IPS-NIHi11 (cell line): Measurements from ENCODE around the gene CLOCK.

Experiments used
- DNase-seq: peaks from one replicate; pipeline ENCODE4 v3.0.0; 2012; ENCODE audit warnings: mixed read lengths, low spot score

CLOCK gene

DNA sequence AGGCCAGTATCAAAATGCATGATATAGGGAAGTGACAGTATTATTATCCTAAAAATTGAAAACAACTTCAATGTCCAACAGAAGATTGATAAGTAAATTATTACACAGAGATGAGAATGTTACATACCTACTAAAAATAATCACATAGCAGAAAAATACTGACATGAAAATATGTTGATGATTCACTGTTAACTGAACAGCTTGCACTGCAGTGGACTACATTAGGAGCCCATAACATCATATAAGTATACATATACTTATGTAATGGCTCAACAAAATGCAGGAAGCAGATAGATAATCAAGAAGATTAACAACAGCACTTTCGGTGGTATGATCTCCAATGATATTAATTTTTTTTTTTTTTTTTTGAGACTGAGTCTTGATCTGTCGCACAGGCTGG, 7.1 kb downstream of the CLOCK start:
- no peak for DNase-seq

DNA sequence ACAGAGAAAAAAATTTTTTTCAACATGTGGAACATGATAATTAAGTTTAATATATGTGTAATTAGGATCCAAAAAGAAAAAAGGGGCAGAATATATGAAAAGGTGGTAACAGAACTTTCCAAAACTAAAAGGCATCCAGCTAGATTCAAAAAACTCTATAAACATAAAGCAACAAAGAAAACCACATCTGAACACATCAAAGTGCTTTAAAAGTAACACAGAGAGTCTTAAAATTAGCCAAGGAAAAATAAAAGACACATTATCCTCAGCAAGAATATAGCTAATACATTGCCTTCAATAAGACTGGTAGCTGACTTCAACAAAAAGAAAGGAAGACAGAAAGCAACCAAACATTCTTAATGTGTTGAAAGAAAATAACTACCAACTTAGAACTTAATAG, 8.2 kb downstream of the CLOCK start:
- DNase-seq: no peak

DNA sequence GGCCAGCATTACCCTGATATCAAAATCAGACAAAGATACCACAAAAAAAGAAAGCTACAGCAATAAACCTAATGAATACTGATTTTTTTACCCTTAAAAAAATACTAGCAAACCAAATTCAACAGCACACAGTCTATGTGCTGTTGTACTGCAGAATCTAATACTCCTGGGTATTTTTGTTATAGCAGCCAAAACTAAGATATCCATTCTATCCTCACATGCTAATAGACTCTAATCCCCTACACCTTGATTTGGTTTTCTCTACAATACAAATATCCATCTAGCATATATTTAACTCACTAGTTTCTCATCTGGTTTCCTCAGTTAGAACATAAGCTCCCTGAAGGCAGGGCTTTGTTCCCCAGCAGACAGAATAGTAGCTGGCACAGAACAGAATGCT, 12.4 kb downstream of the CLOCK start:
- DNase-seq: no peak

DNA sequence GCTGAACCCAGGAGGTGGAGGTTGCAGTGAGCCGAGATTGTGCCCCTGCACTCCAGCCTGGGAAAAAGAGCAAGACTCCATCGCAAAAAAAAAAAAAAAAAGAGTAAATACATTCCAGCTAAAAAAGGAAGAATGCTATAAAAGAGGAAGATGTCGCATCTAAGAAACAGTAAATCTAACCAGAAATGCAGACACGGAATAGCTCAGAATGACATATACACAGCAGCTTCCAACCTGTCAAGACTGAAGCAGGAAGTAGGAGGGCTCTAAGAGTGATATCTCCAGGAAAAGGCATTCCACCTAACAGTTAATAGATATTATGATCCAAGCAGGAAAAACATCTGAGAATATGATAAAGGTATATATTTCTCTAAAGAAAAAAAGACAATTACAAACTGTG, 16.0 kb downstream of the CLOCK start:
- DNase-seq: no peak

DNA sequence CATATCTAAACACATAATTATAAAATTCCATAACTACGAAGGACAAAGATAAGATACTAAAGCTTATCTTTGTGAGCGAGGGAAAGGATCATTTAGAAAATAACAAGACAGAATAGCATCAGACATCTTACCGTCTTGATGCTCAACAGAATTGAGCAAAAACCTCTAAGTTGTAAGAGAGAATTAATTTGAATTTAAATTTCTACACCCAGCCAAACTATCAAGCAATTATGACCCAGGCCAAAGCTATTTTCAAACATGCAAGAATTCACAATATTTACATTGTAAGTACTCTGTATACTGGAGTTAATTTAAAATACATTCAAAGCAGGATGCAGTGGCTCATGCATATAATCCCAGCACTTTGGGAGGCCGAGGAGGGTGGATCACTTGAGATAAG, 16.5 kb downstream of the CLOCK start:
- DNase-seq: no peak

DNA sequence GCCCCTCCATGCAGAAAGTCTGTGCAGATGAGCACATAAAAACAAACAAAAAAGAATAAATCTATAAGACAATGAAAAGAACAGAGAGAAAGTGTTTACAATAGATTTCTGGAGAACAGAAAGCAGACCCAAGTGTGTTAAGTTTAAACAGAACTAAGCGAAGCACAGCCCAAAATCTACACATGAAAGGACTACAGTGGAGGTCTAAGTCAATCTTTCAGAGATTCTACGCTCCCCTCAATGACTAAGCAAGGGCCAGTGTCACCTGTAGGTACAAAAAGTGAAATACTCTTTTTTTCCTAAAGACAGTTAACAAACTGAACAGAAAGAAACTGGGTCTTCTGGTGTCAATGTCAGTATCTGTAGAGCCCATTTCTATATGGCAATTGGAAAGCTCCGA, 18.2 kb downstream of the CLOCK start:
- DNase-seq: no peak

DNA sequence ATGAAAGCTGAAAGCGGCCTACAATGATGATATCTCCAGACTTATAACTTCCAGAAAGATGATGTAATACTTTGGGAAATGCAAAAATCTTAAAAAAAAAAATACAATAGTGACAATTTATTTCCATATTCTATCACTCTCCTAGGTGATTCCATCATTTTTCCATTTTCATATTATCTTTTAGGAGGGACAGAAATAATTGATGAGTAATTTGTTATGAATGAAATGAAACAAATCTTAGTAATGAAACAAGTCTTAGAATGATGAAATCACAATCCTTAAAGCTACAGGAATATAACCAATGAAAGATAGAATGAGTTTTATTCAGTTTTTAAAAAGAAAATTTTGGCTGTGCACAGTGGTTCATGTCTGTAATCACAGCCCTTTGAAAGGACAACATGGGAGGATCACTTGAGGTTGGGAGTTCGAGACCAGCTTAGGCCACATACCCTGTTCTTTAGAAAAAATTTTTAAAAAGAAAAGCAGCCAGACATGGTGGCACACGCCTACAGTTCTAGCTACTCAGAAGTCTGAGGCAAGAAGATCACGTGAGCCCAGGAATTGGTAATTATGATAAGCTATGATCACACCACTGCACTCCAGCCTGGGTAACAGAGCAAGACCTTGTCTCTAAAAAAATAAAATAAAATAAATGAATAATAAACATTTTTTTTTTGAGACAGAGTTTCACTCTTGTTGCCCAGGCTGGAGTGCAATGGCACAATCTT, 21.7 kb downstream of the CLOCK start:
- DNase-seq: no peak

DNA sequence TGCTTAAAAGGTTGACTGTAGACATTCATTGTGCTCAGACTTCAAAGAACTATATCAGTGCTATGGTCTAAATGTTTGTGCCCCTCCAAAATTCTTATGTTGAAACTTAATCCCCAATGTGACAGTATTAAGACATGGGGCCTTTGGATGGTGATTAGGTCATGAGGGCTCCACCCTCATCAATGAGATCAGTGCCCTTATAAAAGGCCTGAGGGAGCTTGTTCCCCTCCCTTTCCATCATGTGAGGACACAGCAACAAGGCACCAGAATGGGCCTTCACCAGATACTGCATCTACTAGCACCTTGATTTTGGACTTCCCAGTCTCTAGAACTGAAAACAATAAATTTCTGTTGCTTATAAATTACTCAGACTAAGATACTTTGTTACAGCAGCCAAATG, 28.3 kb downstream of the CLOCK start:
- no peak for DNase-seq

DNA sequence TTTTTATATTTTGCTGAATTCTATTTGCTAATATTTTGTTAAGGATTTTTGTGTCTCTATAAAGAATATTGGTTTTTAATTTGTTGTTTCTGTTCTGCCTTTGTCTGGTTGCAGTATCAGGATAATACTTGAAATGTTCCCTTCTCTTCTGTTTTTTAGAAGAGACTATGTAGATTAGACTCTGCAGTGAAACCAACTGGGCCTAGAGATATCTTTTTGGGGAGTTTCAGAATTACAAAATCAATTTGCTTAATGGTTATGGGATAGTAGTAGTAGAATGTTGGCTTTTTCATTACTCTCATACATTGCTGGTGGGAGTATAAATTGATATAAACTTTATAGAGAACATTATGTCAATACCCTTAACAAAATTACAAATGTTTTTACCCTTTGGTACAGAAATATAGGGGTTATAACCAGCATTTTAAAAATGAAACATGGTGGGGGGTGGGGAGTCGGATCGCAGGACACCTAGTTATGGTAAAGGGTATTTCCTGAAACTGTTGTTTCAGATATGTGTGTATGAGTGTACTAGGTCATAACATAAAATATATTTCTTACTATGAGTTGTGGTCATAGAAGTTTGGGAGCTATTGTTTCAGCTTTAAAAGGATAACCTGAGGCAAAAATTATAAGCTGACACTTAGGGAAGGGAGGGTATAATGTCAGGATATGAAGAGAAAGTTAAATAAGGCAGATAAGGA, 29.0 kb downstream of the CLOCK start:
- no peak for DNase-seq

DNA sequence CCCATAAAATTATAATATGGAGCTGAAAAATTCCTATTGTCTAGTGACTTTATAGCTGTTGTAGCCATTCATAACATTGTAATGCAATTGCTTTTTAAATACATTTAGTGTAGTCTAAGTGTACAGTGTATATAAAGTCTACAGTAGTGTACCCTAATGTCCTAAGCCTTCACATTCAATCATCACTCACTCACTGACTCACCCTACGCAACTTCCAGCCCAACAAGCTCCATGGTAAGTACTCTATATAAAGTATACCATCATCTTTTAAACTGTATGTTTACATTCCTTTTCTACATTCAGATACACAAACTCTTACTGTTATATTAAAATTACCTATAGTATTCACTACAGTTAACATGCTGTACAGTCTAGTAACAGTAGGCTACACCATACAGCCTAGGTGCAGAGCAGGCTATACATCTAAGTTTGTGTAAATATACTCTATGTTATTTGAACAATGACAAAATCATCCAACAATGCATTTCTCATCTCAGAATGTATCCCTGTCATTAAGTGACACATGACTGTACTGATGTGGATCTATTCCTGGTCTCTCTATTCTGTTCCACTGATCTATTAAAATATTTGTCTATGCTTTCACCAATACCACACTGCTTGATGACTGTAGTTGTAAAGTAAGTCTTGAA, 33.7 kb downstream of the CLOCK start:
- no peak for DNase-seq

DNA sequence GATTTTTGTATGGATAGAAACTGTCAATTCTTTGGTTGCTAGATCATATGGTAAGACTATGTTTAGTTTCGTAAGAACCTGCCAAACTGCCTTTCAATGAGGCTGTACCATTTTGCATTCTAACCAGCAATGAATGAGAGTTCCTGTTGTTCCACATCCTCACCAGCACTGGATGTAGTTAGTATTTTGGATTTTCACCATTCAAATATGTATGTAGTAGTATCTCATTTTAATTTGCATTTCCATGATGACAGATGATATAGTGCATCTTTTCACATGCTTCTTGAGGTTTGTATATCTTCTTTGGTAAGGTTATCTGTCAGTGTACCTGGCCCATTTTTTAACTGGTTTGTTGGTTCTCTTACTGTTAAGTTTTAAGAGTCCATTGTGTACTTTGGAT, 34.6 kb downstream of the CLOCK start:
- no peak for DNase-seq

DNA sequence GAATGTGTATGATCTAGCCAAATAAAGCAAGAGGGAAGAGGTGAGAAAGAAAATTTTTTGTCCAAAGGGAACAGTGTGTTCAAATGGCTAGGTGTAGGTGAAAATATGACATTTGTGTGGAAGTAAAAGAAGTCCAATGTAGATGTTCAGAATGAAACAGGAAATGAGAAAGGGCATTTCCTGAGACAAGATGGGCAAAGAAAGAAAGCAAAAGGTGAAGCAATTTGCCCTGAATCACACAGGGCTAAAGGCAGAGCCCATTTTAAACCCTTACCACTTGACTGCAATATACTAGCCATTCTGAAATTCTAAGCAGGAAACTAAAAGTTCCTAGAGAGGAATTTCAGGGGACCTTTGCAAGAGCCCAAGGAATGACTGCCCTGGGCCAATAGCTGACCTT, 36.0 kb downstream of the CLOCK start:
- no peak for DNase-seq

DNA sequence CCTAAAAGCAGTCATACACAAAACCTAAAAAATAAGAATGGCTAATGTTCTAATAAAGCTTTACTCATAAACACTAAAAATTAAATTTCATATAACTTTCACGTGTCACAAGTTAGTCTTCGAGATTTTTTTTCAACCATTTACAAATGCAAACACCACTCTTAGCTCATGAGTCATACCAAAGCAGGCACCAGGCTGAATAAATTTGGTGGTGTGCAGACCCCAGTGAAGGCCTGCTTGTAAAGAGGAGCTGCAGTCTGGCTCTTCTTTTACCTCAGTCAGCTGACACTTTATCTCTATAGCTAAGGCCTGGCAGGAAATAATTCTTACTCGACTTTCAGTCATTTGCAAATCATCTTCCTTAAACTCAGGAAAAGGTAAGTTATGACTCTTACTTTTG, 37.4 kb downstream of the CLOCK start:
- no peak for DNase-seq

DNA sequence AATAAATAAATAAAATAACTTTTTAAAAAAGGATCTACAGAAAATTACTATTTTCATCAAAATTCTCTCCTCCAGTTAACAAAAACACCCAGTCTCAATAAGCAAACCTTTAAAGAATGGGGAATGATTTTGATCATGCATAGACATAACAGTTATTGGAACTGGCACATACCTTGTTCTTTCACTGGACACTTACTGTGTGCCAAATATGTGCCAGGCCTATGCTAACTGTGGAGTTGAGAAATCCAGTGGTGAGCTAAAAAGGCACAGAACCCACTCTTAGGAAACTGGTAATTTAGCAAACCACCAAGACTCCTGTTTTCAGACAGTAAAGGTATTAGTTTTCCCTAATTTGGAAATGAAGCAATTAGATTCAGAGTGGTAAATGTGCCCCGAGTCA, 39.1 kb downstream of the CLOCK start:
- DNase-seq: no peak

DNA sequence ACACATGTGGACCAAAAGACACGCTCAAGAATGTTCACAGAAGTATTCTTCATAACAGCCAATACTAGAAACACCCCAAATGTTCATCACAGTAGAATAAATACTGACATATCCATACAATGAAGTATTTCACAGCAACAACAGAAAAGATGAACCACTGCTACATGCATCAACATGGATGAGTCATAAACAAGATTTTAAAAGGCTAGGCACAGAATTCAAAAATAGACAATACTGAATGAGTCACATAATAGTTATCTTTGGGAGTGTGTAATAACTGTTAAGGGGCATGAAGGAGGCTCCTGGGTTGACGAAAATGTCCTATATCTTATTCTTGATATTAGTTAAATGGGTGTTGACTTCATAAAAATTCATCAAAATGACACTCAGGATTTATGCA, 43.5 kb downstream of the CLOCK start:
- no peak for DNase-seq

DNA sequence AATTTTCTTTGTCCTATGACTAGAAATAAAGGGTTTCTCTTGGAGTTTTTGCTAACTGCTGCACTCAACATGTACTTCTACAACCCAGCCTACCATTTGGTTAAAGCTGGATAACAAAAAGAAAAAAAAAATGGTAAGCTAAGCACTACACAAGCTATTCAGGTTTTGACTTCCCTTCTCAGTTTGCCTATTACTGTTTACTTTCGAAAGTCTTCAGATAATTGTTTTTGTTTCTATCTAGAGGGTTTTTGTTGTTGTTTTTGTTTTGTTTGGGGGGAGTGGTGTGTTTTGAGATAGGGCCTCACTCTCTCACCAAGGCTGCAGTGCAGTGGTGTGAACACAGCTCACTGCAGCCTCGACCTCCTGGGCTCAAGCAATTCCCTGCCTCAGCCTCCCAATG, 46.6 kb downstream of the CLOCK start:
- no peak for DNase-seq

DNA sequence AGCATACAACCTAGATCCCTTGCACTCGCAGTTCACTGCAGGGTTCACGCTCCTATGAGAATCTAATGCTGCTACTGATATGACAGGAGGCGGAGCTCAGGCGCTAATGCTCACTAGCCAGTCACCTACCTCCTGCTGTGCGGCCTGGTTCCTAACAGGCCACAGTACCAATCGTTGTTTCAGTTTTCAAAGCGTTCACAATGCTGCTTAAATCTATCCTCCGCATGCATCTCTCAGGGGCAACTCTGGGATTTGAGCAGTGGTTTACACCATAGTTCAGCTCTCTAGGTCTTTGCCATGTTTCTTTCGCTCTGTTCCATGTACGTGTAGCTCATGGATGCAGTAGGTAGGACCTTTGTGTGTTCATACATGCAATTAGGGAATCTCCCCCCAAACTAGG, 47.2 kb downstream of the CLOCK start:
- DNase-seq: no peak

DNA sequence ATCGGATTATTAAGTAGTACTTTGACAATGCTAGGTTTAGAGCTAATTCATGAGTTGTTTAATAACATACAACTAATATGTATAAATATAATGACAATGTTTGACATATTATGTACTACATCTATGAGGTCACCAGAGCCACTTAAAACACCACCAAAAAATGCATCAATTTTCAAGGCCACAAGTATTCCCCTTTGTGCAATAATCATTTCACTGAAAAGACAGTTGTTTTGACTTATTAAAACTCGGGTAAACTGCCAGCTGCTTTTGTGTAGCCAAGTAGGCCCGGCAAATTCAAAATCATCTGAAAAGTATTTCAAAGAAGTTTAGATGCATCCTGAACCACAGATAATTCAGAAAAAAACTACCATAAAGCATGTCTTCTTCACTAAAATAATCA, 48.7 kb downstream of the CLOCK start:
- no peak for DNase-seq

DNA sequence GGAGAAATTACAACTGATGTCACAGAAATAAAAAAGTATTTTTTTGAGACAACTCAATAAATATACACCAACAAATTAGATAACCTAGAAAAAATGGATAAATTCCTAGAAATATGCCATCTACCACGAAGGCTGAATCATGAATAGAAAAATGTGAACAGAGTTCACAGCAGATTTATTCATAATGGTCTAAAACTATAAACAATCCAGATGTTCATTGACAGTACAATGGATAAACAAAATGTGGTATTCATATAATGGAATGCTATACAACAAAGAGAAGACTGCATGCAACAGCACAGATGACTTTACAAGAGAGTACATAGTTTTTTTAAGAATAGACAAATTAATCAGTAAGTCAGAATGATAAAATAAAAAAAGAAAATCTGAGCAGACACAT, 55.2 kb downstream of the CLOCK start:
- DNase-seq: no peak

DNA sequence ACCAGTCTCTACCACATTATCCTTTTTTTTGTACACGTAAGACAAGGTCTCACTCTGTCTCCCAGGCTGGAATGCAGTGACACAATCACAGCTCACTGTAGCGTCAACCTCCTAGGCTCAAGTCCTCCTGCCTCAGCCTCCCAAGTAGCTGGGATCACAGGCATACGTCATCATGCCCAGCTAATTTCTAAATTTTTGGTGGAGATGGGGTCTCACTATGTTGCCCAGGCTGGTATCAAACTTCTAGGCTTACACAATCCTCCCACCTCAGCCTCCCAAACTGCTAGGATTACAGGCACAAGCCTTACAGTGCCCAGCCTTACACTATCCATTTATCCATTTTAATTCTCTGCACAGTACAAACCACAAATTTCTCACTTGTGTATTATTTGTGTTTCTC, 58.0 kb downstream of the CLOCK start:
- no peak for DNase-seq

DNA sequence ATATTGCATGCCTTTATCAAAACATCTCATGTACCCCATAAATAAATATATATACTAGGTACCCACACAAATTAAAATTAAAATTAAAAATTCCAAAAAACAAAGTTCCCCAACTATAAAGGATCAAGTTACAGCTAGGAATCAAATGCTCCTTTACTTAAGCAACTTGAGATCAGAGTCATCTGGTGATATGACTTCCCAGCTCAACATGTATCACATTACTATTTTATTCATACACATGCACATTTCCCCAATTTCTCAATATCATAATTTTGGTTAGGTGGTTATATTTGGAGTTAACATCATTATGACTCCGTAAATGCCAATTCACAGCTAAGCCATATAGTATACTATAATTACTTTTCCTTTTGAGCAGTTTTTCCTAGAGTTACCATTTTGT, 60.9 kb downstream of the CLOCK start:
- no peak for DNase-seq

DNA sequence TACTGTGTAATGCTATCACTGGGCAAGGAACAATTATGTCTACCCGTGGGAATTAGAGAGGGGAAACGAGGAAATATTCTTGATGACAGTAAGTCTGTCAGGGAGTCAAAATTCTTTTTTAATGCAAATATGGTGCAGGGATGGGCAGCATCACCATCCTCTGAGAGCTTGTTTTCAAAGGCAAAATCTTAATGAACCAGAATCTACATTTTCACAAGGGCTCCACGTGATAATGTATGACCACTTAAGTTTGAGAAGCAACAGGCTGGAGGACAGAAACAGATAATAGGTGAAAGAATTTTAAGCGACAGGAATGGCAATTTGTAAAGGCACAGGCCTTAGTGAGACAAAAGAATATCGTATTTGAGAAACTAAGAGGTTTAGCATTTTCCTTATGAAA, 63.4 kb downstream of the CLOCK start:
- no peak for DNase-seq

DNA sequence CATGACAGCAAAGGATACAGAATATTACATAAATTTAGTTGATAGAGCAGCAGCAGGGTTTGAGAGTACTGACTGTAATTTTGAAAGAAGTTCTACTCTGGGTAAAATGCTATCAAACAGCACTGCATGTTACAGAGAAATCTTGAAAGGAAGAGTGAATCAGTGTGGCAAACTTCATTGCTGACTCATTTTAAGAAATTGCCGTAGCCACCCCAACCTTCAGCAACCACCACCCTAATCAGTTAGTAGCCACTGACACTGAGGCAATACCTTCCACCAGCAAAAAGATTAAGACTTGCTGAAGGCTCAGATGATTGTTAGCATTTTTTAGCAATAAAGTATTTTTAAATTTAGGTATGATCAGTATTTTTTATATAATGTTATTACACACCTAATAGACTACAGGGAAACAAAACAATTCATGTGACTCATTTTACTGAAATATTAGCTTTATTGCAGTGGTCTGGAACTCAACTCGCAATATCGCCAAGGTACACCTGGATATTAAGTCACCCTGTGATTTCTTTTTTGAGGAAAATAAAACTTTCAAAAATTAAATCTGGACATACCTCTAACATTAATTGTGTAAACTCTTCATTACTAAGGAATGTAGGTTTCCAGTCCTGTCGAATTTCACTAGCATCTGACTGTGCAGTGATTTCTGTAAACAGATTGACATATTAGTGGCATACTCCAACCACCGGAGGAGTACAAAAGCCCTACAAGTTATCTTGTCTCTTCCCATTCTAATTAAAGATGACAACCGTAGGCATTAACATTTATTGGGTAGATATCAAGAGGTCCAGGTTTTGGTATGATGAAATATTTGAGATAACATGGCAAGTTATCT, 71.1 kb downstream of the CLOCK start:
- DNase-seq: no peak
